Breast epithelium (tissue), 3 donors: ENCODE data around the gene IFT88.

Source experiments
- CTCF ChIP-seq, 3 donors: fragments of 450-650 bp; IDR thresholded peaks; one replicate each; pipeline ENCODE4 v1.5.1; 2016 to 2017; ENCODE audit warnings: antibody characterized with exemption in 3 of 3, mild to moderate bottlenecking in 3 of 3, moderate library complexity in 3 of 3
- POLR2A ChIP-seq: fragments of 450-650 bp; IDR thresholded peaks from one replicate; pipeline ENCODE4 v1.6.1; 2016; ENCODE audit warnings: antibody characterized with exemption, mild to moderate bottlenecking, moderate library complexity
- POLR2AphosphoS5 ChIP-seq, 3 donors: sonication (generic); formaldehyde crosslinking; IDR thresholded peaks; one replicate each; pipeline ENCODE4 v1.6.1; 2017; ENCODE audit warnings: antibody characterized with exemption in 3 of 3

GRCh38 chr13:20570517-20570916 is 3.6 kb downstream of the IFT88 start:
- TF ChIP-seq POLR2A (no peak), CTCF (IDR thresholded peaks at IDR 0.05) (no peak), POLR2AphosphoS5 (IDR thresholded peaks at IDR 0.05) (no peak)
